Endodermal cell (in vitro differentiated cells): ENCODE results near the gene ANG. TPM values are rescaled to one million over a fixed set of nuclear protein-coding genes. Genes with fewer than 3 reads are reported as not detected.

ENCODE experiments used
- DNase-seq: peaks from one replicate; pipeline ENCODE4 v3.0.0-alpha.2; 2017
- H3K27ac ChIP-seq: 2 replicates; pipeline ENCODE4 v1.5.1; 2013; ENCODE audit warnings: mild to moderate bottlenecking, low read depth, low read length, moderate library complexity
- H3K27me3 ChIP-seq: 2 replicates; pipeline ENCODE4 v1.6.1; 2013; ENCODE audit warnings: mild to moderate bottlenecking, low read length, moderate library complexity; ENCODE audit not compliant: insufficient read depth, control insufficient read depth, poor library complexity, severe bottlenecking
- H3K36me3 ChIP-seq: 2 replicates; pipeline ENCODE4 v1.7.0; 2013; ENCODE audit warnings: mild to moderate bottlenecking, low read length, moderate library complexity; ENCODE audit not compliant: control insufficient read depth, insufficient read depth
- H3K4me1 ChIP-seq: one replicate; pipeline ENCODE4 v1.7.0; 2013; ENCODE audit warnings: low read length; ENCODE audit not compliant: control insufficient read depth, insufficient read depth
- H3K4me3 ChIP-seq: 2 replicates; pipeline ENCODE4 v1.5.1; 2013; ENCODE audit warnings: mild to moderate bottlenecking, low read length, moderate library complexity
- H3K9ac ChIP-seq: 2 replicates; pipeline ENCODE4 v1.6.1; 2013; ENCODE audit warnings: mild to moderate bottlenecking, low read length, moderate library complexity; ENCODE audit not compliant: poor library complexity, severe bottlenecking; ENCODE audit errors: extremely low read depth
- H3K9me3 ChIP-seq: 2 replicates; pipeline ENCODE4 v1.6.1; 2013; ENCODE audit warnings: mild to moderate bottlenecking, low read length, moderate library complexity; ENCODE audit not compliant: control insufficient read depth
- H3K27ac Mint-ChIP-seq: 2 replicates; pipeline ENCODE4 v1.8.0; 2020; ENCODE audit warnings: mixed read lengths
- H3K27me3 Mint-ChIP-seq: 2 replicates; pipeline ENCODE4 v1.8.0; 2021; ENCODE audit warnings: mild to moderate bottlenecking, mixed read lengths; ENCODE audit not compliant: insufficient read depth
- H3K36me3 Mint-ChIP-seq: 2 replicates; pipeline ENCODE4 v1.8.0; 2020; ENCODE audit warnings: low read depth, mixed read lengths
- H3K4me1 Mint-ChIP-seq: 2 replicates; pipeline ENCODE4 v1.8.0; 2020; ENCODE audit warnings: mixed read lengths
- H3K4me3 Mint-ChIP-seq: 2 replicates; pipeline ENCODE4 v1.8.0; 2020; ENCODE audit warnings: mild to moderate bottlenecking, moderate library complexity, mixed read lengths
- H3K9me3 Mint-ChIP-seq: 2 replicates; pipeline ENCODE4 v1.8.0; 2020; ENCODE audit warnings: mild to moderate bottlenecking, mixed read lengths
- WGBS, 2 experiments: methylation state at CpG; one replicate each; pipeline versions ENCODE4 v1.1.5 to v1.1.7; 2013; ENCODE audit warnings: missing lambda C conversion rate in 2 of 2, mixed read lengths in 1 of 2; ENCODE audit not compliant: insufficient coverage in 1 of 2, insufficient read length in 1 of 2; 5-methylcytosine and 5-hydroxymethylcytosine counted together
- total RNA-seq, 2 donors: library from RNA; stranded (reverse); fragmentation: NEBNext Ultra II Directional in 1 of 2; extraction: Animal tissue kit (Norgen Biotek cat#: 25700) in 1 of 2; gene quantifications; 2 replicates in 1 of 2; 3 replicates in 1 of 2; pipeline ENCODE4 v1.2.1, GENCODE V29; 2021
- TF ChIP-seq, protein P1 (sequence below): fragments of 200-600 bp; sonication (generic); conservative IDR thresholded peaks from 2 replicates; pipeline ENCODE4 v1.5.0; 2021; ENCODE audit warnings: antibody characterized with exemption, mild to moderate bottlenecking

Gene ANG
- total RNA-seq, 2 donors from 2014 or later, result 2.6 to 3.4 TPM

DNA sequence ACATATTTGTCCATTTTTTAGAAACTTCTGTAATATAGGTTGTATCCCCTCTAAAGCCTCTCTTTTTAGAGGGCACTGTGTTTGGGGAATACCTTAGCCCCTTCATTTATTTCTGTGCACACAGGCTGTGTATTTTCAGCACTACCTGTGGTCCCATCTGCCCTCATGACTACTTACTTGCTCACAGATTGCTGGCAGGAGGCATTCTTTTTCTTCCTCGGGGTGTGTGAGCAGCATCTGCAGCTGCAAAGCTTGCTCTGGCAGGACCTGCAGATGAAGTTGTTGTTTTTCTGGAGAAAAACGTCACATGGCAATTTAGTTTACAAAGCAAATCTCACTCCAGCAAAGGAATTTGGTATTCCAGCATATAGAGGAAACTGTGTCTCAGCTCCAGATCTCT, 24.3 kb downstream of the ANG start:
- H3K9ac ChIP-seq, result no peak overlapping the region
- no peak overlapping the region for H3K27ac Mint-ChIP-seq
- H3K4me1 Mint-ChIP-seq, result peaks cover 6% of the 10 kb centered on the region
- no peak overlapping the region for H3K4me3 Mint-ChIP-seq
- TF ChIP-seq, protein P1, sequence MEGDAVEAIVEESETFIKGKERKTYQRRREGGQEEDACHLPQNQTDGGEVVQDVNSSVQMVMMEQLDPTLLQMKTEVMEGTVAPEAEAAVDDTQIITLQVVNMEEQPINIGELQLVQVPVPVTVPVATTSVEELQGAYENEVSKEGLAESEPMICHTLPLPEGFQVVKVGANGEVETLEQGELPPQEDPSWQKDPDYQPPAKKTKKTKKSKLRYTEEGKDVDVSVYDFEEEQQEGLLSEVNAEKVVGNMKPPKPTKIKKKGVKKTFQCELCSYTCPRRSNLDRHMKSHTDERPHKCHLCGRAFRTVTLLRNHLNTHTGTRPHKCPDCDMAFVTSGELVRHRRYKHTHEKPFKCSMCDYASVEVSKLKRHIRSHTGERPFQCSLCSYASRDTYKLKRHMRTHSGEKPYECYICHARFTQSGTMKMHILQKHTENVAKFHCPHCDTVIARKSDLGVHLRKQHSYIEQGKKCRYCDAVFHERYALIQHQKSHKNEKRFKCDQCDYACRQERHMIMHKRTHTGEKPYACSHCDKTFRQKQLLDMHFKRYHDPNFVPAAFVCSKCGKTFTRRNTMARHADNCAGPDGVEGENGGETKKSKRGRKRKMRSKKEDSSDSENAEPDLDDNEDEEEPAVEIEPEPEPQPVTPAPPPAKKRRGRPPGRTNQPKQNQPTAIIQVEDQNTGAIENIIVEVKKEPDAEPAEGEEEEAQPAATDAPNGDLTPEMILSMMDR, result no peak
- no peaks in the 10 kb centered on the region for H3K4me1 ChIP-seq
- no peak overlapping the region for H3K4me3 ChIP-seq
- peaks cover 1% of the 10 kb centered on the region for H3K27me3 Mint-ChIP-seq
- WGBS, 2 experiments, result 70 to 86% methylated on average over 2 of the region's 2 CpGs
- H3K36me3 ChIP-seq, result no peaks in the 10 kb centered on the region
- no peaks in the 10 kb centered on the region for H3K9me3 Mint-ChIP-seq
- H3K27ac ChIP-seq, result no peak overlapping the region
- no peaks in the 10 kb centered on the region for H3K36me3 Mint-ChIP-seq
- no peak for DNase-seq
- H3K9me3 ChIP-seq, result no peaks in the 10 kb centered on the region
- H3K27me3 ChIP-seq, result no peaks in the 10 kb centered on the region

DNA sequence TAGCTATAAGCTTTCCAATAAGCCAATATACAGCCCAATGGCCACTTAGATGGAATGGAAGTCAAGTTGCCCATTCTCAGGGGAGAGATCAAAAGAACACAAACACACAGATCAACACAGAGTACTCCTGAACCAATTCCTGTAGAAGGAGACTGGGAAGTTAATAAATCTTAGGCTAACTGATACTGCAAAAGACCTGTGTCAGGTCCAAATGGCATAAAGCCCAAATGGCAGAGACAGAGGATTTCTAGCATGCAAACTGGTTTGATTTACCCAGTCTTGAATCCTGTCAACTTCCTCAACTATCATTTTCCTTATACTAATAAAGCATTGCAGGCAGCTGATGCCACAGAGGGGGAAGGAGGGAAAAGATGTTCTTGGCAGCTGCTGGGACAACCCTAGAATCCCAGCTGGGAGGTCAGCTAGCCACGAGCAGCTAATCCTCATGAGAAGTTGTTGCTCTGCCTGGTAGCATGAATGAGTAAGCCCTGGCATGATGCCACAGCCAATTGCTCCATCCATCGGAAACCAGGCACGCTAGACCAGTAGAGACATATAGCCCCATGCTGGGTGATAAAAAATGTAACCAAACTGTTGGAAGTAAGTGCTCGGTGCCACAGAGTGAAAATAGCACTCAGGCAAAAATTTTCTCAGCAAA, 26.2 kb downstream of the ANG start:
- WGBS, 2 experiments, result 93 to 94% methylated on average over 4 of the region's 4 CpGs
- Mint-ChIP-seq H3K4me1 (peaks cover 6% of the 10 kb centered on the region), H3K36me3 (no peaks in the 10 kb centered on the region), H3K27me3 (peaks cover 1% of the 10 kb centered on the region), H3K4me3 (no peak overlapping the region), H3K9me3 (no peaks in the 10 kb centered on the region), H3K27ac (no peak overlapping the region)
- H3K4me3 ChIP-seq, result no peak overlapping the region
- no peak overlapping the region for H3K27ac ChIP-seq
- H3K9ac ChIP-seq, result no peak overlapping the region
- H3K4me1 ChIP-seq, result no peaks in the 10 kb centered on the region
- H3K27me3 ChIP-seq, result no peaks in the 10 kb centered on the region
- TF ChIP-seq, protein P1, result no peak
- H3K9me3 ChIP-seq, result no peaks in the 10 kb centered on the region
- no peaks in the 10 kb centered on the region for H3K36me3 ChIP-seq
- no peak for DNase-seq

DNA sequence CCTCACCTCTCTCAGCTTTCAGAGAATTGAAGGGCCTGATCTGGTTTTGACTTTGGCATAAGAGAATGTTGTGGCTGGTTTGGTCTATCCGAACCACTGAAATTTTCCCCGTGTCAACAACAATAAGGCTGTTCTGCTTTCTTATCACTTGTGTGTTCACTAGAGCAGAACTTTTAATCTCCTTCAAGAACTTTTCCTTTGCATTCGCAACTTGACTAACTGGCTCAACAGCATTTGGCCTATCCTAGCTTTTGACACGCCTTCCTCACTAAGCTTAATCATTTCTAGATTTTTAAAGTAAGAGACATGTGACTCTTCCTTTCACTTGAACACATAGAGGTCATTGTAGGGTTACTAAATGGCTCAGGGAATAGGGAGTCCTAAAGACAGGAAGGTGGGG, 31.2 kb downstream of the ANG start:
- no peaks in the 10 kb centered on the region for H3K36me3 ChIP-seq
- H3K36me3 Mint-ChIP-seq, result no peaks in the 10 kb centered on the region
- H3K4me3 ChIP-seq, result no peak overlapping the region
- H3K9me3 ChIP-seq, result no peaks in the 10 kb centered on the region
- WGBS, 2 experiments, result 80 to 97% methylated on average over 3 to 4 of the region's 4 CpGs
- no peak overlapping the region for H3K4me3 Mint-ChIP-seq
- DNase-seq, result no peak
- no peak overlapping the region for H3K27ac ChIP-seq
- H3K4me1 Mint-ChIP-seq, result no peaks in the 10 kb centered on the region
- H3K27me3 Mint-ChIP-seq, result peaks cover 34% of the 10 kb centered on the region
- no peaks in the 10 kb centered on the region for H3K9me3 Mint-ChIP-seq
- H3K4me1 ChIP-seq, result no peaks in the 10 kb centered on the region
- no peaks in the 10 kb centered on the region for H3K27me3 ChIP-seq
- H3K9ac ChIP-seq, result no peak overlapping the region
- TF ChIP-seq, protein P1, result no peak
- no peak overlapping the region for H3K27ac Mint-ChIP-seq
